Type B pancreatic cell (in vitro differentiated cells): Measurements from ENCODE around the gene SAPCD2. TPM values are rescaled to one million over a fixed set of nuclear protein-coding genes. Genes with fewer than 3 reads are reported as not detected.

Experiments
- DNase-seq: peaks from one replicate; pipeline ENCODE4 v3.0.0; 2021; ENCODE audit warnings: mixed read lengths; ENCODE audit not compliant: unreplicated experiment; ENCODE audit errors: extremely low spot score
- H3K27ac Mint-ChIP-seq: 2 replicates; pipeline ENCODE4 v1.8.0; 2021; ENCODE audit warnings: mild to moderate bottlenecking, mixed read lengths
- H3K27me3 Mint-ChIP-seq: 2 replicates; pipeline ENCODE4 v1.8.0; 2021; ENCODE audit warnings: mixed read lengths
- H3K36me3 Mint-ChIP-seq: 2 replicates; pipeline ENCODE4 v1.8.0; 2021; ENCODE audit warnings: mixed read lengths
- H3K4me1 Mint-ChIP-seq: one replicate; pipeline ENCODE4 v1.8.0; 2021; ENCODE audit warnings: mixed read lengths; ENCODE audit not compliant: unreplicated experiment
- H3K4me3 Mint-ChIP-seq: 2 replicates; pipeline ENCODE4 v1.8.0; 2021; ENCODE audit warnings: mild to moderate bottlenecking, mixed read lengths
- H3K9me3 Mint-ChIP-seq: 2 replicates; pipeline ENCODE4 v1.8.0; 2021; ENCODE audit warnings: mixed read lengths
- total RNA-seq: library from RNA; stranded (reverse); gene quantifications from 2 replicates; pipeline ENCODE4 v1.2.1, GENCODE V29; 2021; ENCODE audit warnings: low replicate concordance
- TF ChIP-seq, protein P1 (sequence below): fragments of 200-600 bp; sonication (generic); conservative IDR thresholded peaks from 2 replicates; pipeline ENCODE4 v1.5.0; 2021; ENCODE audit warnings: antibody characterized with exemption, mild to moderate bottlenecking

The SAPCD2 gene
- total RNA-seq, 1 donor from 2014 or later, result 19.1 TPM

GRCh38 chr9:137115394-137116026 is 45.2 kb upstream of the SAPCD2 start:
- no peaks in the 10 kb centered on the region for H3K9me3 Mint-ChIP-seq
- H3K4me1 Mint-ChIP-seq, result peaks cover 6% of the 10 kb centered on the region
- no peak overlapping the region for H3K4me3 Mint-ChIP-seq
- H3K27me3 Mint-ChIP-seq, result peaks cover 3% of the 10 kb centered on the region
- DNase-seq, result no peak
- TF ChIP-seq, protein P1, sequence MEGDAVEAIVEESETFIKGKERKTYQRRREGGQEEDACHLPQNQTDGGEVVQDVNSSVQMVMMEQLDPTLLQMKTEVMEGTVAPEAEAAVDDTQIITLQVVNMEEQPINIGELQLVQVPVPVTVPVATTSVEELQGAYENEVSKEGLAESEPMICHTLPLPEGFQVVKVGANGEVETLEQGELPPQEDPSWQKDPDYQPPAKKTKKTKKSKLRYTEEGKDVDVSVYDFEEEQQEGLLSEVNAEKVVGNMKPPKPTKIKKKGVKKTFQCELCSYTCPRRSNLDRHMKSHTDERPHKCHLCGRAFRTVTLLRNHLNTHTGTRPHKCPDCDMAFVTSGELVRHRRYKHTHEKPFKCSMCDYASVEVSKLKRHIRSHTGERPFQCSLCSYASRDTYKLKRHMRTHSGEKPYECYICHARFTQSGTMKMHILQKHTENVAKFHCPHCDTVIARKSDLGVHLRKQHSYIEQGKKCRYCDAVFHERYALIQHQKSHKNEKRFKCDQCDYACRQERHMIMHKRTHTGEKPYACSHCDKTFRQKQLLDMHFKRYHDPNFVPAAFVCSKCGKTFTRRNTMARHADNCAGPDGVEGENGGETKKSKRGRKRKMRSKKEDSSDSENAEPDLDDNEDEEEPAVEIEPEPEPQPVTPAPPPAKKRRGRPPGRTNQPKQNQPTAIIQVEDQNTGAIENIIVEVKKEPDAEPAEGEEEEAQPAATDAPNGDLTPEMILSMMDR, result no peak
- no peak overlapping the region for H3K27ac Mint-ChIP-seq
- H3K36me3 Mint-ChIP-seq, result no peaks in the 10 kb centered on the region

DNA sequence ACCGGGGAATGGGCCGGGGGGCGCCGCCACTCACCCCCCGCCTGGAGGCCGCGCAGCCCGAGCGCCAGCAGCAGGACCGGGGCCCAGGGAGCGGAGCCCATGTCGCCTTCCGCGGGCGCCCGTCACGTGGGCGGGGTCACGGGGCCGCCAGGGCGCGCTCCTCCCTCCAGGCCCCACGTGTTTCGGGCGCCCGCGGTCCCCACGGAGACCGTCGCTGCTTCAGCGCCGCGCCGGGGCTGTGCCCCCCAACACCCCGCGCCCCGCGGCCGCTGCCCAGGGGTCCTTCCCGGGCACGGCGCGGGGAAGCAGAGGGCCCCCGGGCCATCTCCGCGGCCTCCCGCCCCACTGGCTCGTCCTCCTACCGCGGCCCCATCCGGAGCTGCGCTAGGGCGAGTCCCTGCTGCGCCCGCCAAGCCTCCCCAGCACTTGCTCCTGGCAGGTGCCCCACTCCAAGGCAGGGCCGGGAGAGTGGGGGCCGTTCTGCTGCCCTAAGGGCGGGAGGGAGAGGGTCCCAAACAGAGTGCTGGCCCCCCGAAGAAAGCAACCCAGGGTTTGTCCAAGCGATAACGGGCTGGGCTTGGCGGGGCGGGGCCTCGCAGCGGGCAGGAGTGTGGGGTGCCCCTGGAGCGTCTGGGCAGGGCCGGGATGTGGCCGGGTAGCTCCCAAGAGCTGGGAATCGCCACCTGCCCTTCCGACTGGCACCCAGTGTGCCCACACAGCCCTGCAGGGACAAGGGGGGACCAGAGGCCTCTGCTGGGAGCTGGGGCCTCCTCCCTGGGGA is 44.4 kb upstream of the SAPCD2 start, which contains the start of gene DPP7:
TSS of gene DPP7 (minus strand) at position 121 of the 781 bp plus-strand sequence. CDS start at position 101, 20 bp downstream.
- Mint-ChIP-seq H3K27ac (no peak within 1 kb of the TSS), H3K4me3 (peak within 1 kb of the TSS; percentile 72), H3K9me3 (no peaks in the 10 kb centered on the region), H3K27me3 (peaks cover 3% of the 10 kb centered on the region), H3K36me3 (no peaks in the 10 kb centered on the region), H3K4me1 (peaks cover 6% of the 10 kb centered on the region)
- DNase-seq, result no peak
- TF ChIP-seq, protein P1, result no peak

DNA sequence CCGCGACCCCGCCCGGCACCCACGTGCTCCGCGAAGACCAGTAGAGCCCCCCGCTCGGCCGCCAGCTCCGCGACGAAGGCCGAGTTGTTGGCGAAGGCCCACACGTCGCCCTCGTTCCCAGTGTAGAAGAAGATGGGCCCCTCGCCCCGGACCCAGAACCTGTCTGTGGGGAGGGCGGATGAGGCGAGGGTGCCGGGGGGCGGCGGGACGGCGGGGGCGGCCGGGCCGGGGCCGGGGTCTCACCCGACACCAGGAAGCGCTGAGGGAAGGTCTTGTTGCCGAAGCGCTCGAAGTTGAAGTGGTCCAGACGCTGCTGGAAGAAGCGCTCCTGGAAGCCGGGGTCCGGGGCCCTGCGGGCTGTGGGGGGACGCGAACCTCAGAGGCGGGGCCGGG is 43.9 kb upstream of the SAPCD2 start:
- peaks cover 3% of the 10 kb centered on the region for H3K27me3 Mint-ChIP-seq
- no peaks in the 10 kb centered on the region for H3K36me3 Mint-ChIP-seq
- no peak overlapping the region for H3K27ac Mint-ChIP-seq
- H3K4me1 Mint-ChIP-seq, result peaks cover 6% of the 10 kb centered on the region
- TF ChIP-seq, protein P1, result no peak
- DNase-seq, result no peak
- H3K9me3 Mint-ChIP-seq, result no peaks in the 10 kb centered on the region
- no peak overlapping the region for H3K4me3 Mint-ChIP-seq

- H3K27ac Mint-ChIP-seq, result no peak overlapping the region
- no peak for DNase-seq
Observed at GRCh38 chr9:137113385-137114159, 43.2 kb upstream of the SAPCD2 start.

More at GRCh38 chr9:137113385-137114159, 43.2 kb upstream of the SAPCD2 start:
- TF ChIP-seq, protein P1, result no peak
- H3K4me1 Mint-ChIP-seq, result peaks cover 6% of the 10 kb centered on the region
- peaks cover 3% of the 10 kb centered on the region for H3K27me3 Mint-ChIP-seq
- H3K4me3 Mint-ChIP-seq, result peak overlapping the region; percentile 72
- H3K9me3 Mint-ChIP-seq, result no peaks in the 10 kb centered on the region
- no peaks in the 10 kb centered on the region for H3K36me3 Mint-ChIP-seq
